A673 (cell line): ENCODE data around the gene CSNK1D. TPM values are rescaled to one million over a fixed set of nuclear protein-coding genes. Genes with fewer than 3 reads are reported as not detected.

ENCODE experiments used
- BruUV-seq: library from RNA; stranded (reverse); fragments of 400-500 nt; replicated peaks from 2 replicates; lab custom pipeline; 2021; lab: Mats Ljungman, UMichigan
- CTCF ChIA-PET: fragments of 300-600 bp; sonication (Branson Sonifier 250); formaldehyde crosslinking; loops from one replicate; lab custom pipeline; 2022; ENCODE audit warnings: antibody characterized with exemption; lab: Charles Lee
- POLR2A ChIA-PET: fragments of 300-600 bp; sonication (Branson Sonifier 250); formaldehyde crosslinking; loops from one replicate; lab custom pipeline; 2022; ENCODE audit warnings: antibody characterized with exemption; ENCODE audit not compliant: low non-redundant PET; lab: Charles Lee
- DNase-seq: peaks from one replicate; pipeline ENCODE4 v3.0.0-alpha.2; 2015; ENCODE audit warnings: low spot score
- H3K27ac ChIP-seq: fragments of 200-600 bp; sonication (generic); 2 replicates; pipeline ENCODE4 v1.5.1; 2016; ENCODE audit warnings: mixed run types, low read depth, mild to moderate bottlenecking, mixed read lengths, antibody characterized with exemption, low read length; ENCODE audit not compliant: poor library complexity, severe bottlenecking
- H3K27me3 ChIP-seq: fragments of 200-600 bp; sonication (generic); replicated peaks from 2 replicates; pipeline ENCODE4 v1.6.1; 2017; ENCODE audit warnings: mixed run types, low read depth, mild to moderate bottlenecking, mixed read lengths, antibody characterized with exemption, low read length; ENCODE audit not compliant: insufficient read depth, poor library complexity
- H3K36me3 ChIP-seq: fragments of 200-600 bp; sonication (generic); 2 replicates; pipeline ENCODE4 v1.6.1; 2016; ENCODE audit warnings: mixed run types, mild to moderate bottlenecking, mixed read lengths, antibody characterized with exemption, low read length; ENCODE audit not compliant: insufficient read depth, poor library complexity, severe bottlenecking
- H3K4me1 ChIP-seq: fragments of 200-600 bp; sonication (generic); 2 replicates; pipeline ENCODE4 v1.6.1; 2017; ENCODE audit warnings: mixed run types, mild to moderate bottlenecking, mixed read lengths, antibody characterized with exemption, low read length; ENCODE audit not compliant: insufficient read depth, poor library complexity, severe bottlenecking
- H3K4me3 ChIP-seq: fragments of 200-600 bp; sonication (generic); 2 replicates; pipeline ENCODE4 v1.5.1; 2016; ENCODE audit warnings: low read depth, mixed run types, mild to moderate bottlenecking, mixed read lengths, low read length; ENCODE audit not compliant: poor library complexity, severe bottlenecking
- H3K9me3 ChIP-seq: fragments of 200-600 bp; sonication (generic); 2 replicates; pipeline ENCODE4 v1.6.1; 2016; ENCODE audit warnings: mixed run types, low read depth, mild to moderate bottlenecking, mixed read lengths, antibody characterized with exemption, low read length; ENCODE audit not compliant: poor library complexity, severe bottlenecking
- CTCF ChIP-seq: fragments of 300-800, 200-600 bp; sonication (generic); conservative IDR thresholded peaks from 2 replicates; pipeline ENCODE4 v1.5.1; 2017; ENCODE audit warnings: low read depth, mild to moderate bottlenecking, antibody characterized with exemption, low read length, moderate library complexity, mixed read lengths
- EZH2 ChIP-seq: fragments of 200-600 bp; sonication (generic); IDR thresholded peaks from 2 replicates; pipeline ENCODE4 v1.6.1; 2017; ENCODE audit warnings: borderline replicate concordance, low read depth, mild to moderate bottlenecking, mixed read lengths, antibody characterized with exemption, low read length; ENCODE audit not compliant: poor library complexity, severe bottlenecking
- intact Hi-C: fragments of 100-400 bp; cut with micrococcal nuclease; formaldehyde crosslinking; loops from one replicate; pipeline ENCODE4 v1.10.0; 2022; ENCODE audit not compliant: unreplicated experiment
- total RNA-seq: library from RNA; stranded (reverse); gene quantifications from 2 replicates; pipeline ENCODE4 v1.2.3, GENCODE V29; 2021

The CSNK1D gene
- total RNA-seq, 1 experiment from 2014 or later, result 150 TPM

DNA sequence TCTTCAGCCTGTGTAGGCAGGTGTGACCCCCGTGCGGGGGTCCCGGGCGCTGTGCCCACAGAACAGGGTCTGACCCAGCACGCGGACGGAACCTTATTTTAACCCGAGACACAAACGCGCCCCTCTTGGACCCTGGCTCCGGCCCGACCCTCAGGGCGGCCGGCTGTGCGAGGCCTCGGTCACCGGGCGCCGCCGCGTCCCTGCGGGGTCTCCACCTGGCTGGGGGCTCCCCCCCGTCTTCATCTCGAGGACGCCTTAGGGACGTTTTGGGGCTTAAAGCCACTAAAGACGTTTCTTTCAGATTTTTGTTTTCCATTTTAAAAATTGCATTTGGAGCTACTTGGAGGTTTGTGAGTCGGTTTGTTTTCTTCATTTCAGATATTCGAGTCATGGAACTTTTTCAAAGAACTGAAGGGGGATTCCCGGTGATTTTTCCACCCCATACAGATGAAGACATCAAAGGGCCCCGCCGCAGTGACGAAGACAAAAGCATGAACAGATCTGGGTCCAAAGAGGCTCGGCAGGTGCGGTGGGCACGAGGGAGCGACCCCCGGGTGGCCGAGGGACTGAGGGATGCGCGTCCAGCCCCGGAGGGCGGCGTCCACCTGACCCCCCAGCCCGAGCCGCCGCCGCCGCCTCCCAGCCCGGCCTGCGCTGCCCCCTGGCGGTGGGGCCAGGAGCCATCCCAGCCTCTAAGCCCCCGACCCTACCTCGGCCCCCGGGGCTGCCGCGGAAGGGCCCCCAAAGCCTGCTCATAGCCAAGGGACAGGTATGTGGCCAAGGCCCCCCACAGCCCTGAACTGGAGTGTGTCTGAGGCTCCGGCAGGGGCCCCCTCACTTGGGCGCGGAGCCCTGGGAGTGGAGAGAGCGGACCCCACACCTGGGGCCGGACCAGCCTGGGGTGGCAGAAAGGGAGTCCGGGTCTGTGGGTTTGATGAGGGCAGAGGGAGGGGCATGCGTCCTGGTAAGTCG lies 47.7 kb upstream of the CSNK1D start:
- Histone ChIP-seq H3K27ac (no peak overlapping the region), H3K4me3 (no peak overlapping the region), H3K36me3 (no peaks in the 10 kb centered on the region), H3K4me1 (no peaks in the 10 kb centered on the region), H3K27me3 (no peaks in the 10 kb centered on the region), H3K9me3 (no peaks in the 10 kb centered on the region)
- intact Hi-C loops, result loop anchor here (2.0 kb wide), 1 partner anchor 76 kb away; no protein-coding TSS in a partner anchor
- BruUV-seq, result no TSS peak
- ChIA-PET POLR2A (no interaction called here), CTCF (interaction anchor here (0.6 kb wide), 1 partner anchor 451 kb away, joined by 3 read pairs; no protein-coding TSS in a partner anchor)
- TF ChIP-seq CTCF, result peak; percentile 79
- TF ChIP-seq EZH2, result no peak
- DNase-seq, result no peak

DNA sequence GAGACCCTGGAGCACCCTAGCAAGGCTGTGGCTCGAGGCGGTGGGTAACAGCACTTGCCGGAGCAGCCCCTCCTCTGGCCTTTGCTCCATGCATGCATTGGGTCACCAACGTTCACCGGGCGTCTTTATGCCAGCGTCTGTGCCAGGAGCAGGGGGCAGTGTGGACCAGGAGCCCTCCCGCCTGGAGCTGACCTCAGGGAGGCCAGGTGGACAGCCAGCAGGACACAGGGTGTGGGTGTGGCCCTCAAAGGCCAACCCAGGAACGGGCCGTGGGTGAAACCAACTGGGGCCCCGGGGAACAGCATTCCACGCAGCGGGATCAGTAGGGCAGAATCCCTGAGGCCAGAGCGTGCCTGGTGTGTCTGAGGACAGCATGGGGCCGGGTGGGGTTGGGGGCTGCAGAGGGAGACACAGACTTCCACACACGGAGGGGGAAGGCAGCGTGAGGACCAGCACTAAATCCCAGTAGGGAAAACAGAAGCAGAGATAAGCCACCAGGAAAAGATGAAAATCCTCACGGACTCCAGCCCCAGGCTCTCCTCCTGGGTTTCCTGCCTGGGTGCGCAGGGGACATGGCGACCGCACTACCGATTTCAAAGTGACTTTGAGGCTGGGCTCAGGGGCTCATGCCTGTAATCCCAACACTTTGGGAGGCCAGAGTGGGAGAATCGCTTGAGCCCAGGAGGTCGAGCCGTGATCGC lies 46.8 kb upstream of the CSNK1D start:
- POLR2A ChIA-PET, result no interaction called here
- no TSS peak for BruUV-seq
- DNase-seq, result no peak
- H3K4me1 ChIP-seq, result no peaks in the 10 kb centered on the region
- no peaks in the 10 kb centered on the region for H3K27me3 ChIP-seq
- no peaks in the 10 kb centered on the region for H3K36me3 ChIP-seq
- CTCF ChIA-PET, result no interaction called here
- intact Hi-C loops, result loop anchor here (2.0 kb wide), 1 partner anchor 75 kb away; no protein-coding TSS in a partner anchor
- H3K27ac ChIP-seq, result no peak overlapping the region
- H3K4me3 ChIP-seq, result no peak overlapping the region
- TF ChIP-seq CTCF, result no peak
- no peak for TF ChIP-seq EZH2
- H3K9me3 ChIP-seq, result no peaks in the 10 kb centered on the region

DNA sequence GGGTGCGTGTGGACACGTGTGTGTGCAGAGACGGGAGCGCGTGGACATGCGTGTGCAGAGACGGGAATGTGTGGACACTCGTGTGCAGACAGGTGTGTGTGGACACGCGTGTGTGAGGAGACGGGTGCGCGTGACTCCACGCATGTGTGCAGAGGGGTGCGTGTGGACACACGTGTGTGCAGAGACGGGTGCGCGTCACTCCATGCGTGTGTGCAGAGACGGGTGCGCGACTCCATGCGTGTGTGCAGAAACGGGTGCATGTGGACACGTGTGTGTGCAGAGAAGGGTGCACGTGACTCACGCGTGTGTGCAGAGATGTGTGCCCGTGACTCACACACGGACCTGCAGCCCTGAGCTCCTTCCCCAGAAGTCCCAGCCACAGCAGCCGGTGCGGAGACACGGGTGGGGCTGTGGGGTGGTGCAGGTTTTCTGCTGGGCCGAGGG lies 46.1 kb upstream of the CSNK1D start:
- CTCF ChIA-PET, result no interaction called here
- Histone ChIP-seq H3K4me1 (no peaks in the 10 kb centered on the region), H3K4me3 (no peak overlapping the region), H3K27me3 (no peaks in the 10 kb centered on the region), H3K36me3 (no peaks in the 10 kb centered on the region), H3K27ac (no peak overlapping the region), H3K9me3 (no peaks in the 10 kb centered on the region)
- no TSS peak for BruUV-seq
- TF ChIP-seq EZH2, result no peak
- no peak for DNase-seq
- POLR2A ChIA-PET, result no interaction called here
- intact Hi-C loops, result loop anchor here (2.0 kb wide), 1 partner anchor 75 kb away; no protein-coding TSS in a partner anchor
